ENCODE data around the gene QSOX1. TPM values are rescaled to one million over a fixed set of nuclear protein-coding genes. Genes with fewer than 3 reads are reported as not detected.

QSOX1 gene
- total RNA-seq, 1 donor from 2014 or later, result 202 TPM

GRCh38 chr1:180165096-180165495, 10.4 kb downstream of the QSOX1 start:
- TF ChIP-seq CTCF (IDR thresholded peaks at IDR 0.05; ENCODE audit: insufficient read depth, low read length, poor library complexity, severe bottlenecking), result no peak
- no peak for DNase-seq (ENCODE audit: low read depth)
- H3K4me3 ChIP-seq (ENCODE audit: low read depth, low read length), result no peak overlapping the region
- H3K27me3 ChIP-seq (ENCODE audit: control insufficient read depth, insufficient read depth, low read length), result no peaks in the 10 kb centered on the region
- H3K36me3 ChIP-seq (ENCODE audit: control insufficient read depth, insufficient read depth, low read length), result no peaks in the 10 kb centered on the region

GRCh38 chr1:180165509-180166435, 11.1 kb downstream of the QSOX1 start:
- H3K36me3 ChIP-seq (ENCODE audit: control insufficient read depth, insufficient read depth, low read length), result no peaks in the 10 kb centered on the region
- no peaks in the 10 kb centered on the region for H3K27me3 ChIP-seq (ENCODE audit: control insufficient read depth, insufficient read depth, low read length)
- no peak for TF ChIP-seq CTCF (IDR thresholded peaks at IDR 0.05; ENCODE audit: insufficient read depth, low read length, poor library complexity, severe bottlenecking)
- no peak overlapping the region for H3K4me3 ChIP-seq (ENCODE audit: low read depth, low read length)
- no peak for DNase-seq (ENCODE audit: low read depth)

DNA sequence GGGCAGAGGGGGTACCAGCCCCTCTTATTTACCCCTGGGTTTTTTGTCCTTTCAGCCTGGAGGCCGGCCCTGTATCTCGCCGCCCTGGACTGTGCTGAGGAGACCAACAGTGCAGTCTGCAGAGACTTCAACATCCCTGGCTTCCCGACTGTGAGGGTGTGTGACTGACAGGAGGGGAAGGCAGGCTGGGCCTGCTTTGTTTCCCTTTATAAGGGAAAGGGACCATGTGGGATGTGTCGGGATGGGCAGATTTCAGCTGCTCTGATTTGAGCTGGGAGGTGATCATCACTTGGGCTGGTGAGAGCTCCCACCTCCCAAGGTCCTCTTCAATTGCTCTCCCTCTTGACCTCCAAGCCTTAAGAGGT, 11.7 kb downstream of the QSOX1 start:
- Histone ChIP-seq H3K36me3 (ENCODE audit: control insufficient read depth, insufficient read depth, low read length) (no peaks in the 10 kb centered on the region), H3K4me3 (ENCODE audit: low read depth, low read length) (no peak overlapping the region), H3K27me3 (ENCODE audit: control insufficient read depth, insufficient read depth, low read length) (no peaks in the 10 kb centered on the region)
- no peak for DNase-seq (ENCODE audit: low read depth)
- no peak for TF ChIP-seq CTCF (IDR thresholded peaks at IDR 0.05; ENCODE audit: insufficient read depth, low read length, poor library complexity, severe bottlenecking)

DNA sequence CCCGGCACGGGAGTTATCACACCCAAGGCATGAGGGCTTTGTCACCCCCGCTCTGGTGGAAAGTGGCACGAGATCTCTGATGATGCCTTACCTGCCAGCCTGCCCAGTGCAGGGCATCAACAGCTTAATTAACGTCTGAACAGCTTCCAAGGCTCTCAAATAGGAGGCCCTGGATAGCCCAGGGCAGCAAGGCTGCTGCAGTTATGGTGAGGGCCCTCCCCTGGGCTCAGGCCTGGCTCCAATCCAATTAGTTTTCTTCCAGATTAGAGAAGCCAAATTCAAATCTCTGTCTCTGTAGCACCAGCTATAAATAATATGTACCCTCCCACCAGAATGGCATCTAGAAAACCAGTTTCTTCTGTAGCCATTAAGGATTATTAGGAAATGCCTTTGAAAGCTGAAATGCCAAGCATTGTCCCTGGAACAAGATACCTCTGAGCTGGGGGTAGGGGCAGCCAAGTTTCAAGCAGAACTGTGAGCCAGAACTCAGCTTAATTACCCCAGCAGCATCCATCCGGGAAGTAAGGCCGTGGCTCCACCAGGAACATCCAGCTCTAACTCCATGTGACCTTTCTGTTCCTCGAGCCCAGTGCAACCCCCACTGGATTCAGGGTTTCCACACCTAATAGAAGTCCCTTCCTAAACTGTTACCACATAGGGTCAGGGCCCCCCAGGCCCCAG, 12.5 kb downstream of the QSOX1 start:
- no peaks in the 10 kb centered on the region for H3K36me3 ChIP-seq (ENCODE audit: control insufficient read depth, insufficient read depth, low read length)
- no peaks in the 10 kb centered on the region for H3K27me3 ChIP-seq (ENCODE audit: control insufficient read depth, insufficient read depth, low read length)
- DNase-seq (ENCODE audit: low read depth), result no peak
- no peak for TF ChIP-seq CTCF (IDR thresholded peaks at IDR 0.05; ENCODE audit: insufficient read depth, low read length, poor library complexity, severe bottlenecking)
- H3K4me3 ChIP-seq (ENCODE audit: low read depth, low read length), result no peak overlapping the region

DNA sequence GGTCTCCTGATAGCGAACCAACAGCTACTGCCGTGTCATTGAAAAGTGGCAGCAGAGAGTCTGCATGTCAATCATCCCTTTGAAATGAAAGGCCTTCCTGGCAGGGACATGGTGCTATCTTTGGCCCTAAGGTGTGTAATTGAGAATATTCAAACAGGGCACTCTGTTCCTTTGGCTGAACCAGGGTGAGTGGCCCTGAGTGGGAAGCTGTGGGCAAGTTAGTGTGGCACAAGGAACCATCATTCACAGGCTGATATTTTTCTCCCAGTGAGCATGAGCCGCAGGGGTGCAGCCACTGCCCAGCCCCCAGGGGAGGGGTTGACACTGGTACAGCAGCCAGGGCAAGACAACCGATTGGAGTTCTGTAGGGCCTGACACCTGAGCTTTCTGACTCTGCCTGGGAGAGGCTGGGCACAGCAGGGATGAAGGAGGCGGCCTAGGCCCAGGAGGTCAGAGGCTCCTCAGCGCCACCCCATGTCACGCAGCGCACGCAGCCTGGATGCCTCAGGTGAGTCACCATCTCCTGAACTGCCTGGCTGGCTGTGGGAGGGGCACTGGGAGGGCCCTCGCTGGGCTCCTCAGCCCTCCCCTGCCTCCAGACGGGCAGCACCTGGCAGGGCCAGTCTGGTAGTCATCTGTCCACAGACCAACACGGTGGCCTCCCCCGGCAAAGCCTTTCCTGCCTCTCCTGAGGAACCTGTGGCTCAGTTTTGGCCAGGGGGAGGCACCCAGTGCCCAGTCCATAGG, 13.2 kb downstream of the QSOX1 start:
- TF ChIP-seq CTCF (IDR thresholded peaks at IDR 0.05; ENCODE audit: insufficient read depth, low read length, poor library complexity, severe bottlenecking), result no peak
- H3K36me3 ChIP-seq (ENCODE audit: control insufficient read depth, insufficient read depth, low read length), result no peaks in the 10 kb centered on the region
- no peak for DNase-seq (ENCODE audit: low read depth)
- no peak overlapping the region for H3K4me3 ChIP-seq (ENCODE audit: low read depth, low read length)
- no peaks in the 10 kb centered on the region for H3K27me3 ChIP-seq (ENCODE audit: control insufficient read depth, insufficient read depth, low read length)

Data from kidney epithelial cell (primary cell).